Measurements from ENCODE around the gene KEAP1.
A peak's percentile ranks its signal among the peaks of the same experiment; 100 is the strongest.
"Not testable (repeated sequence)": the region's sequence is repeated elsewhere in the genome, so short reads cannot be mapped to it uniquely, and the experiment has no call there.

KEAP1 gene

DNA sequence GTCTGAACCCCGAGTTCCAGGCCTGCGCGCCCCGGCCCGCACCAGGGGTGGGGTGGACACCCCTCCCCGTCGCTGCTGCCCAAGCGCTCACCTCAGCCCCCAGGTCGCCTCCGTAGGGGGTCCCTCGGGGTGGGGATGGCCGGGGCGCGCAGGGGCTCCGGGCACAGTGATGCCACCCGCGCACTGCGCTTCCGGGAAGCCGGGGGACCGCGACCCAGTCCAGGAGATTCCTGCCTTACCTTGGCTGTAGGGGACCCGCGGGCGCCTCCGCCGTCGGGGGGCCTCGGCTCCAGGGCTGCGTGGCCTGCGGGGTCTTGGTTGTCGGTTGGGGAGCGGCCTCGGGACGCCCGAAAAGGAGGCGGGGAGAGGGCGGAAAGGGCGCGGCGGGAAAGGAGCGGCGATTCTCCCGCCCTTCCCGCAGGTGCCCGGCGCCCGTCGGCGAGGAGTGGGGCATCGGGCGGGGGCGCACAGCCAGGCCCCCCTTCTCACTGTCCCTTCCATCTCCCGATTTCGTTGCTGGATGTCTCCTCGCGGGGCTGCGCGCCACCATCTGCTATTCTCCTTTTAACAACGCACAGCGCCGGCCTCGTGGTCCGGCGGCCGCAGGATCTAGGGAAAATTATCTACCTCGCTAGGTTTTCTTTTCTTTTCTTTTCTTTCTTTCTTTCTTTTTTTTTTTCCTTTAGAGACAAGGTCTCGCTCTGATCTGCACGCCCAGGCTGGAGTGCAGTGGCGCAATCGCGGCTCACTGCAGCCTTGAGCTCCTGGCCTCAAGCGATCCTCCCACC, at the start of gene KEAP1:
KEAP1 (minus strand) TSS at position 355 of the 788 bp plus-strand sequence. CDS start 3,323 bp downstream, outside the sequence.
- DNase-seq: peak; percentile 47

DNA sequence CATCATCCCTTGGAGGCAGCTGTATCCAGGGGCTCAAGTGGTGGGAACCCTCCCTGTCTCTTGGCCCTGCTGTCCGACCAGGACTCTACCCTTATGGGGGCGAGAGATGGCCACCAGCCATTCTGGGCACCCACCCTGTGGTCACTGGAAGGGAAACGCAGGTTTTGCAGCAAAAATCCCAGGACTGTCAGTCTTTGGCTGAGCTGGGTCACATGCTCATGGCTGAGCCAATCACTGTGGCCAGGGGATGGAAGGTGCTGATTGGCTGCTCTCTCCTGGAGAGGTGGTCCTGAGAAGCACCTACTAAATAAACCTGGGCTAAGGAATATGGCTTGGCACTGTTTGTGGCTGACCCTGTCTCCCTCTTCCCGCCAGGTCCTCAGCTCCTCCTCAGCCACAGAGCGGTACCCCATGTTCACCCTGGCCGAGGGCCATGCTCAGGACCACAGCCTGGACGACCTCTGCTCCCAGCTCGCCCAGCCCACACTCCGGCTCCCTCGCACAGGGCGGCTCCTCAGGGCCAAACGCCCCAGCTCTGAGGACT, 49.4 kb upstream of the KEAP1 start:
- DNase-seq: no peak

DNA sequence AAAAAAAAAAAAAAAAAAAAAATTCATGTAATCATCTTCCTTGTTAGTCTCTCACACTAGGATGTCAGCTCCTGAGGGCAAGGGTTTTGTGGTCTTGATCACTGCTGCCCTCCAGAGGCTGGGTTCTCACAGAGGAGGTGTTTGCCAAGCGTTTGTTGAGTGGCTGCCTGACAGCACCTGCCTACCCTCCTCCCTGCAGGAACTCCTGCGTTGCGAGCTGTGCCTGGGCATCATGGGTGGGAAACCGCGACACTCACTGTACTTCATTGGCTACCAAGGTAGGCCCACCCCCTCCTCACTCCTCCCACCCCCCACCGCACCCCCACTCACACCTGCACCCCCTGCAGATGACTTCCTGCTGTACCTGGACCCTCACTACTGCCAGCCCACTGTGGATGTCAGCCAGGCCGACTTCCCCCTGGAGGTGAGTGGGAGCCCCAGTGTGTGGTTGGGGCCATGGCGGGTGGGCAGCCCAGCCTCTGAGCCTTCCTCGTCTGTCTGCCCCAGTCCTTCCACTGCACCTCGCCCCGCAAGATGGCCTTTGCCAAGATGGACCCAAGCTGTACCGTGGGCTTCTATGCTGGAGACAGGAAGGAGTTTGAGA, 48.6 kb upstream of the KEAP1 start:
- DNase-seq: peak; percentile 44

DNA sequence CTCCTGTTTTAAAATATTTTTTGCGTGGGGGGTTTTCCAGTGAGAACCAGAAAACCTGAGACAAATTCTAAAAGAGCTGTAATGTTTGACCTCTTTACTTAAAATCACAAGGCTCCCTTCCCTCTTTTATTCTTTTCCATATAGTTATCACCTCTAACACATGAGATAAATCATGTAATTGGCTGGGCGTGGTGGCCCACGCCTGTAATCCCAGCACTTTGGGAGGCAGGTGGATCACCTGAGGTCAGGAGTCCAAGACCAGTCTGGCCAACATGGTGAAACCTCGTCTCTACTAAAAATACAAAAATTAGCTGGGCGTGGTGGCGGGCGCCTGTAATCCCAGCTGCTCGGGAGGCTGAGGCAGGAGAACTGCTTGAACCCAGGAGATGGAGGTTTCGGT, 47.9 kb upstream of the KEAP1 start:
- not testable (repeated sequence) for DNase-seq

DNA sequence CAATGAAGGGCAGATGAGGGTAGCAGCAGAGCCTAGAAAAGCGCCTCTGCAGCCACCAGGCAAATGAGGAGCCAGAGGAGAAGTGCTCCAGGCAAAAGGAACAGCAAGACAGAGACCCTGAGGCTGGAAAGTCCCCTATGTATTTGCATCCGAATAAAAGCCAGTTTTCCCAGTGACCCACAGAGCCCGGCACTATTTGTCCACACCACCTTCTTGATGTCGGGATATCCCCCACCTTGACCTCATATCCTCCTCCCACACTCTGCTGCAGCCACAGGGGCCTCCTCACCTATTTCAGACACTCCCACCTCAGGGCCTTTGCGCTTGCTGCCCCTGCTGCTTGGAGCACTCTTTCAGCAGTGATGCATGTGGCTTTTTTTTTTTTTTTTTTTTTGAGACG, 47.2 kb upstream of the KEAP1 start:
- no peak for DNase-seq

DNA sequence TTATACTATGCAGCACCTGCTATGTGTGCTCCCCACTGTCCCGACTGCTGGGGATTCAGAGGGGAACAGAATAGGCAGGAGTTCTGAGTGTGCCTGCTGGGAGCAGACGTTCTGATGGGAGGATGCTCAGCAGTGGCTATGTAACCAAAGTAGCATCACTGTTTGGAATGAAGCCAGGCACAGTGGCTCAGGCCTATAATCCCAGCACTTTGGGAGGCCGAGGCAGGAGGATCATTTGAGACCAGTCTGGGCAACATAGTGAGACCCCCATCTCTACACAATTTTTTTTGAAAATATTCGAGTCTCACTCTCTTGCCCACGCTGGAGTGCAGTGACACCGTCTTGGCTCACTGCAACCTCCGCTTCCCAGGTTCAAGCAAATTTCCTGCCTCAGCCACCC, 46.6 kb upstream of the KEAP1 start:
- DNase-seq: no peak

- no peak for DNase-seq
These were observed 45.7 kb upstream of the KEAP1 start for GRCh38 chr19:10548746-10549276.

DNA sequence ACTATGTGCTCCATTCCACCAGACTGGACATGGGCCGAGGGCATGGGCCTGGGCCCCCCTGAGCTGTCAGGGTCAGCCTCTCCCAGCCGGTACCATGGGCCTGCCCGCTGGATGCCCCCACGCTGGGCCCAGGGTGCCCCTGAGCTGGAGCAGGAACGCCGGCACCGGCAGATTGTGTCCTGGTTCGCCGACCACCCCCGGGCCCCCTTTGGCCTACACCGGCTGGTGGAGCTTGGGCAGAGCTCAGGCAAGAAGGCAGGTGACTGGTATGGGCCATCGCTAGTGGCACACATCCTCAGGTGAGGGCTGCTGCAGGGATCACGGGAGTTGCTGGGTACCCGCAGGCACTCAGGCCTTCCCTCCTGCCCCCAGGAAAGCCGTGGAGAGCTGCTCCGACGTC, 43.7 kb upstream of the KEAP1 start:
- DNase-seq: no peak

DNA sequence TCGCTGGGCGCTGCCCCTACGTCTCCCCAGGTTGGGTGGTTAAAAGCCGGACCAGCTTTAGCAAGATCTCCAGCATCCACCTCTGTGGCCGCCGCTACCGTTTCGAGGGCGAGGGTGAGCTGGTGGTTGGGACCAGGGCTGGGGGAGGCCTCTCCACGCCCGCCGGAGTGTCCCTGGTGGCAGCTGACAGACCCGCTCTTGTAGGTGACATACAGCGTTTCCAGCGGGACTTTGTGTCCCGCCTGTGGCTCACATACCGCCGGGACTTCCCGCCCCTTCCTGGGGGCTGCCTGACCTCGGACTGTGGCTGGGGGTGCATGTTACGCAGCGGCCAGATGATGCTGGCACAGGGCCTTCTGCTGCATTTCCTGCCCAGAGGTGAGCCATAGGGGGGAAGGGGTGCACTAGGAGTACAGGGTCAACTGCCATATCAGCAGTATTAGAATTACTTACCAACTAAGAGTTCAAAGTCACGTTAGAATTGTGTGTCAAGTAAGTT, 41.6 kb upstream of the KEAP1 start:
- DNase-seq: no peak

GRCh38 chr19:10544242-10544752, 41.1 kb upstream of the KEAP1 start:
- peak; percentile 37 for DNase-seq

- DNase-seq: peak; percentile 88
These were observed 40.5 kb upstream of the KEAP1 start, which contains the start of gene ATG4D for GRCh38 chr19:10543420-10544241. Gene ATG4D, plus strand, starts transcription at chr19:10543904. Its CDS starts 187 bp downstream, at chr19:10544091.

- DNase-seq: no peak
These were observed 39.9 kb upstream of the KEAP1 start for GRCh38 chr19:10543059-10543419.

- not testable (repeated sequence) for DNase-seq
These were observed 35.9 kb upstream of the KEAP1 start for GRCh38 chr19:10539016-10539415.

GRCh38 chr19:10538204-10538983, 35.2 kb upstream of the KEAP1 start:
- no peak for DNase-seq

GRCh38 chr19:10537668-10538067, 34.5 kb upstream of the KEAP1 start:
- DNase-seq: no peak

DNA sequence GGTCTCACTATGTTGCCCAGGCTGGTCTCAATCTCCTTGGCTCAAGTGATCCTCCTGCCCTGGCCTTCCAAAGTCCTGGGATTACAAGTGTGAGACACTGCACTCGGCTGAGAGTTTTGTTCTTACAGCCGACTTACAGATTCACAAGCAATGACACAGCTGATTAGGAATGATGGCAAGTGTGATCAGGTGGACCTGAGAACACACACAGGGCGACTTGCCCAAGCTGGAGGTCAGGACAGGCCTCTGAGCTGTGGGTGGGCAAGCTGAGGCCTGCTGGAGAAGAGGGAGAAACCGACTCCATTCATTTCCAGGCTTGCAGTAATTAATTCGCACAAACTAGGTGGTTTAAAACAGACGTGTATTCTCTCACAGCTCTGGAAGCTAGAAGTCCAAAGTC, 32.5 kb upstream of the KEAP1 start:
- DNase-seq: no peak

DNA sequence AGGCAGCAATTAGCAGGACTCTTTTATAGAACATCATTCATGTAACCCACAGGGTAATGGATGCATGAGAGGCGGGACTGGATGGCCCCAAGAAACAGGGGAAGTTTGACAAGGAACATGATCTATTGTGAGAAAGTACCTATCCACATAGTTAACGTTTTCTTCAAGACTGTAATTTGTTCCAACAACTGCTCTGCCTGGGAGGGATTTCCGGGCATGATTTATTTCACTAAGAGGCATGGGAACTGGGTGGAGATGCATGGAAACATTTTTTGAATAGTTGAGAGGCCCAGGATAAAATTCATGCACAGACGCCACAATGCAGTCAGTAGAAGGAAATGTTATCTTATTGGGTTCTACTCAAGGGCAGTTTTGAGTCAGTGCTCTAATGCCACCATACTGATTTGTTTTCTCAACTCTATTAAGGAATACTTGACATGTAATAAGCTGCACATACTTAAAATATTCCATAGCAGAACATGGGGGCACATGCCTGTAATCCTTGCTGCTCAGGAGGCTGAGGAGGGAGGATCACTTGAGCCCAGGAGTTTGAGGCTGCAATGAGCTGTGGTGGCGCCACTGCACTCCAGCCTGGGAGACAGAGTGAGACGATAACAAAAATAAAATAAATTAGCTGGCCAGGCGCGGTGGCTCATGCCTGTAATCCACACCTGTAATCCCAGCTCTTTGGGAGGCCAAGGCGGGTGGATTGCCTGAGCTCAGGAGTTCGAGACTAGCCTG, 30.7 kb upstream of the KEAP1 start:
- no peak for DNase-seq

DNA sequence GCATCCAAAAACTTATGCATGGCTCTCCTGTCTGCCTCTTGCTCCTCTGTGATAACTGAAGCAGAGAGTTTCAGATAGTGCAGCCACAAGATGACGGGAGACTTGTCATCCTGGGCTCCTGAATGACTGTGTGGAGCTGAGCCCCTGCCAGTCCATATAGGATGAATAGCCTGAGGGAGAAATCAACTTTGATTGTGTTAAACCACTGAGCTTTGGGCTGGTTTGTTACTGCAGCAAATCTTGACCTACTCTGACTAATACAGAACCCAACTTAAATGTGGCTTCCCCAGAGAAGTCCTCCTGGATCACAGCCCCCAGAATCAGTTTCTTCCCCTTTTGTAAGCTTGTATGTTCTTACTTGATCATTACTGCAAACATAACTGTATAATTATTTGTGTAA, 29.3 kb upstream of the KEAP1 start:
- no peak for DNase-seq

DNA sequence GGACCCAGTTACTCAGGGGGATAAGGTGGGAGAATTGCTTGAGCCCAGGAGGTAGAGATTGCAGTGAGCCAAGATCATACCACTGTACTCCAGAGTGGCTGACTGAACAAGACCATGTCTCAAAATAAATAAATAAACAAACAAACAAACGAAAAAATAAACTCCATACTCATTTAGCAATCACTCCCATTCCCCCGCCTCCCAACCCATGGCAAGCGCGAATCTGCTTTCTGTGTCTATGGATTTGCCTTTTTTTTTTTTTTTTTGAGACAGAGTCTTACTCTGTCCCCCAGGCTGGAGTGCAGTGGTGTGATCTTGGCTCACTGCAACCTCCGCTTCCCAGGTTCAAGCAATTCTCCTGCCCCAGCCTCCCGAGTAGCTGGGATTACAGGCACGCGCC, 23.7 kb upstream of the KEAP1 start:
- not testable (repeated sequence) for DNase-seq

DNA sequence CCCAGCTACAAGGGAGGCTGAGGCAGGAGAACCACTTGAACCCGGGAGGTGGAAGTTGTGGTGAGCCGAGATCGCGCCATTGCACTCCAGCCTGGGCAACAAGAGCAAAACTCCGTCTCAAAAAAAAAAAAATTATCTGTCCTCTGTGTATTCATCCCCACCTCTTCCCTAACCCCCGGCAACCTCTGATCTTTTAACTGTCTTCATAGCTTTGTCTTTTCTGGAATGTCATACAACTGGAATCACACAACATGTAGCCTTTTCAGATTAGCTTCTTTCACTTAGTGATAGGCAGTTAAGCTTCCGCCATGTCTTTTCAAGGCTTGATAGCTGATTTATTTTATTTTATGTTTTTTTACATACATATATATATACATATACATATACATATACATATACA, 22.5 kb upstream of the KEAP1 start:
- DNase-seq: no peak

- no peak for DNase-seq
These were observed 20.0 kb upstream of the KEAP1 start for GRCh38 chr19:10523135-10523636.

Measured in CD4-positive, alpha-beta T cell treated with Interleukin-6 for 4 hours (primary cell).